Activated naive CD8-positive, alpha-beta T cell (primary cell): Measurements from ENCODE around the gene SLC22A3.
A peak's percentile ranks its signal among the peaks of the same experiment; 100 is the strongest.
"Not testable (repeated sequence)": the region's sequence is repeated elsewhere in the genome, so short reads cannot be mapped to it uniquely, and the experiment has no call there.

Experiments
- H3K27ac Mint-ChIP-seq: one replicate; pipeline ENCODE4 v1.8.0; 2021; ENCODE audit warnings: mixed read lengths
- H3K27me3 Mint-ChIP-seq: one replicate; pipeline ENCODE4 v1.8.0; 2021; ENCODE audit warnings: mixed read lengths
- H3K36me3 Mint-ChIP-seq: one replicate; pipeline ENCODE4 v1.8.0; 2021; ENCODE audit warnings: mixed read lengths
- H3K4me1 Mint-ChIP-seq: one replicate; pipeline ENCODE4 v1.8.0; 2021; ENCODE audit warnings: low read depth, mixed read lengths
- H3K4me3 Mint-ChIP-seq: one replicate; pipeline ENCODE4 v1.8.0; 2021; ENCODE audit warnings: mild to moderate bottlenecking, mixed read lengths
- H3K9me3 Mint-ChIP-seq: one replicate; pipeline ENCODE4 v1.8.0; 2021; ENCODE audit warnings: low read depth, mixed read lengths

Gene SLC22A3

GRCh38 chr6:160454303-160454702 lies 106.1 kb downstream of the SLC22A3 start:
- Mint-ChIP-seq H3K27me3 (peaks cover 8% of the 10 kb centered on the region), H3K9me3 (peaks cover 4% of the 10 kb centered on the region), H3K36me3 (peaks cover 4% of the 10 kb centered on the region), H3K27ac (no peak overlapping the region), H3K4me3 (no peak overlapping the region), H3K4me1 (peaks cover 15% of the 10 kb centered on the region)

- Mint-ChIP-seq H3K27me3 (peaks cover 14% of the 10 kb centered on the region), H3K4me1 (peaks cover 23% of the 10 kb centered on the region), H3K36me3 (no peaks in the 10 kb centered on the region), H3K27ac (no peak overlapping the region), H3K4me3 (no peak overlapping the region), H3K9me3 (no peaks in the 10 kb centered on the region)
Measured at GRCh38 chr6:160455081-160455480, 106.9 kb downstream of the SLC22A3 start.

- peaks cover 14% of the 10 kb centered on the region for H3K27me3 Mint-ChIP-seq
- no peak overlapping the region for H3K4me3 Mint-ChIP-seq
- H3K27ac Mint-ChIP-seq, result no peak overlapping the region
- no peaks in the 10 kb centered on the region for H3K9me3 Mint-ChIP-seq
- H3K4me1 Mint-ChIP-seq, result peaks cover 29% of the 10 kb centered on the region
- no peaks in the 10 kb centered on the region for H3K36me3 Mint-ChIP-seq
Measured at GRCh38 chr6:160455541-160456213, 107.5 kb downstream of the SLC22A3 start.

- Mint-ChIP-seq H3K9me3 (no peaks in the 10 kb centered on the region), H3K4me1 (peaks cover 33% of the 10 kb centered on the region), H3K27ac (no peak overlapping the region), H3K27me3 (peaks cover 16% of the 10 kb centered on the region), H3K36me3 (no peaks in the 10 kb centered on the region), H3K4me3 (no peak overlapping the region)
Measured at GRCh38 chr6:160456214-160456546, 108.0 kb downstream of the SLC22A3 start.

GRCh38 chr6:160457823-160458222 lies 109.6 kb downstream of the SLC22A3 start:
- Mint-ChIP-seq H3K36me3 (no peaks in the 10 kb centered on the region), H3K27me3 (peaks cover 16% of the 10 kb centered on the region), H3K4me1 (peaks cover 46% of the 10 kb centered on the region), H3K27ac (no peak overlapping the region), H3K9me3 (no peaks in the 10 kb centered on the region), H3K4me3 (no peak overlapping the region)

GRCh38 chr6:160461641-160462040 lies 113.5 kb downstream of the SLC22A3 start:
- H3K27me3 Mint-ChIP-seq, result peaks cover 20% of the 10 kb centered on the region
- peaks cover 68% of the 10 kb centered on the region for H3K4me1 Mint-ChIP-seq
- H3K9me3 Mint-ChIP-seq, result no peaks in the 10 kb centered on the region
- peak overlapping the region; percentile 43 for H3K4me3 Mint-ChIP-seq
- peaks cover 3% of the 10 kb centered on the region for H3K36me3 Mint-ChIP-seq
- H3K27ac Mint-ChIP-seq, result no peak overlapping the region

- Mint-ChIP-seq H3K4me3 (peak overlapping the region; percentile 78), H3K4me1 (peaks cover 68% of the 10 kb centered on the region), H3K36me3 (peaks cover 3% of the 10 kb centered on the region), H3K27me3 (peaks cover 23% of the 10 kb centered on the region), H3K9me3 (no peaks in the 10 kb centered on the region), H3K27ac (no peak overlapping the region)
Measured at GRCh38 chr6:160462116-160462515, 113.9 kb downstream of the SLC22A3 start.

- Mint-ChIP-seq H3K27ac (peak overlapping the region; percentile 68), H3K27me3 (peaks cover 21% of the 10 kb centered on the region), H3K4me3 (peak overlapping the region; percentile 78), H3K4me1 (peaks cover 64% of the 10 kb centered on the region), H3K9me3 (no peaks in the 10 kb centered on the region), H3K36me3 (peaks cover 3% of the 10 kb centered on the region)
Measured at GRCh38 chr6:160462551-160463109, 114.5 kb downstream of the SLC22A3 start.

- Mint-ChIP-seq H3K9me3 (no peaks in the 10 kb centered on the region), H3K27me3 (peaks cover 15% of the 10 kb centered on the region), H3K4me3 (no peak overlapping the region), H3K36me3 (peaks cover 3% of the 10 kb centered on the region), H3K27ac (no peak overlapping the region), H3K4me1 (peaks cover 48% of the 10 kb centered on the region)
Measured at GRCh38 chr6:160464744-160465143, 116.6 kb downstream of the SLC22A3 start.

- Mint-ChIP-seq H3K27me3 (peaks cover 12% of the 10 kb centered on the region), H3K4me1 (peaks cover 35% of the 10 kb centered on the region)
- not testable (repeated sequence) for H3K36me3 Mint-ChIP-seq, H3K9me3 Mint-ChIP-seq, H3K4me3 Mint-ChIP-seq, H3K27ac Mint-ChIP-seq
Measured at GRCh38 chr6:160467261-160467871, 119.2 kb downstream of the SLC22A3 start.

GRCh38 chr6:160469153-160469552 lies 121.0 kb downstream of the SLC22A3 start:
- H3K27me3 Mint-ChIP-seq, result peaks cover 10% of the 10 kb centered on the region

GRCh38 chr6:160476056-160476455 lies 127.9 kb downstream of the SLC22A3 start:
- H3K9me3 Mint-ChIP-seq, result not testable (repeated sequence)

More at GRCh38 chr6:160469153-160469552, 121.0 kb downstream of the SLC22A3 start:
- Mint-ChIP-seq H3K4me3 (no peak overlapping the region), H3K27ac (no peak overlapping the region), H3K4me1 (peaks cover 19% of the 10 kb centered on the region), H3K36me3 (peaks cover 3% of the 10 kb centered on the region), H3K9me3 (no peaks in the 10 kb centered on the region)

GRCh38 chr6:160477072-160477471 lies 128.9 kb downstream of the SLC22A3 start:
- not testable (repeated sequence) for H3K9me3 Mint-ChIP-seq, H3K4me3 Mint-ChIP-seq, H3K27ac Mint-ChIP-seq, H3K4me1 Mint-ChIP-seq, H3K27me3 Mint-ChIP-seq
- H3K36me3 Mint-ChIP-seq, result peaks cover 17% of the 10 kb centered on the region

More at GRCh38 chr6:160476056-160476455, 127.9 kb downstream of the SLC22A3 start:
- not testable (repeated sequence) for H3K27me3 Mint-ChIP-seq, H3K4me1 Mint-ChIP-seq, H3K27ac Mint-ChIP-seq, H3K36me3 Mint-ChIP-seq, H3K4me3 Mint-ChIP-seq

- Mint-ChIP-seq H3K27ac (no peak overlapping the region), H3K4me3 (no peak overlapping the region), H3K4me1 (peaks cover 5% of the 10 kb centered on the region), H3K36me3 (peaks cover 24% of the 10 kb centered on the region), H3K9me3 (peaks cover 5% of the 10 kb centered on the region), H3K27me3 (peaks cover 2% of the 10 kb centered on the region)
Measured at GRCh38 chr6:160477901-160478300, 129.7 kb downstream of the SLC22A3 start.

- H3K27ac Mint-ChIP-seq, result no peak overlapping the region
- no peaks in the 10 kb centered on the region for H3K27me3 Mint-ChIP-seq
- no peaks in the 10 kb centered on the region for H3K4me1 Mint-ChIP-seq
- peaks cover 41% of the 10 kb centered on the region for H3K36me3 Mint-ChIP-seq
- no peak overlapping the region for H3K4me3 Mint-ChIP-seq
- no peaks in the 10 kb centered on the region for H3K9me3 Mint-ChIP-seq
Measured at GRCh38 chr6:160487116-160487515, 138.9 kb downstream of the SLC22A3 start.
